NCI-H446 treated with DMSO at 0.1 percent for 48 hours (cell line): ENCODE measurements around the gene TRMT44.

Experiments used
- DNase-seq: peaks from one replicate; lab custom pipeline; 2025; lab: John Stamatoyannopoulos, UW

Gene TRMT44

GRCh38 chr4:8434251-8435073, 6.1 kb upstream of the TRMT44 start:
- DNase-seq = no peak

DNA sequence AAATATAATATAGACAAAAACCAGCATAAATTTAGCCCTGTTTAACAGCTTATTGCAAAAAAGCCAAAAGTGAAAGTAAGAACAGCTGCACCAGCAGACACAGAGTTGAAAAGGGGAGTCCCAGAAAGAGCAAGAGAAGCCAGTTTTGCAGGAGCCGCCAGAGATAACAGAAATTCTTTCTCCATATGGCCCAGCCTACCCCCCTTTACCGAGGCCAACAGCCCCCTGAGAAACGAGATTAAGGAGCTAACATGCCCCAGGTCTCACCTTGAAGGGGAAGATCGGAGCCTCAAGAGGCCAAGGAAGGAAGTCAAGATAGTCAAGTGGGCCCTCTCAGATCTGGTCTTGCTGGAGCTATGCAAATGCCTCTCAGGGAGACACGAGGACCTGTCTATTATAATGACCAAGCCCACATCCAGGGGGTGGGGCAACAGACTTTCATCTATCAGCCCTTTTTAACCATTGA, 4.9 kb upstream of the TRMT44 start:
- no peak for DNase-seq

DNA sequence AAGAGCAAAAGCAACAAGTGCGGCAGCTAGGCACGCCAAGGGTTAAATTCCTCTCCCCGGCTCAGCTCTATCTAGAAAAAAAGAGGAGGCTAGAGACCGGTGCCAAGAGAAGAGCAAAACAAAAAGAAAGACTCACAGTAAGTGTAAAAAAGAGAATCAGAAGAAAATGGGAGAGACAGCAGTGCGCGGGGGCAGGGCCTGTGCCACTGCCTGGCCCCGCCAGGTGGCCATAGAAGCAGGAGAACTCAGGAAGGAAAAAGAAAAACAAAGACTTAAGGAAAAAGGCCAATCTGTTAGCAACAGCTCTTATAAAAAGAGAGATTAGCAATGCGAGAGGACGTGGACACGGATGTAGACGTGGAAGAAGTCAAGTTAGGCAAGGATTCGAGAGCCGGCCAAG, 3.3 kb upstream of the TRMT44 start:
- DNase-seq = no peak

GRCh38 chr4:8438743-8439142, 1.8 kb upstream of the TRMT44 start:
- DNase-seq = no peak

DNA sequence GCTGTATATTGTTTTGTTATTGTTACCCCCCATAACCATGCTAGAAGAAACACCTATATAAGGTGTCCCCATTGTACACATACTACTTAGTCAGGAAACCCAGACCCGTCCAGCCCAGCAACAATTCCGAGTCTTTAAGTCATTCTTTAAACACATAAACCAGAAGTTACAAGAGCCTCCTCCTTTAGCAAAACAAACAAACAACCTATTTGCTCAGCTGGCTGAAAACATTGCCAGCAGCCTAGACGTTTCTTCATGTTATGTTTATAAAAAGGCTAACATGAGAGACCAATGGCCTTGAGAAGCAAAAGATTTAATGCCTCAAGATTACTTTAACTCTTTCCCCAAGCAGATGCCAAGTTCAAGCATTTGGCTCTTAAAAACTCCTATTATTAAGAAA, 1.4 kb upstream of the TRMT44 start:
- no peak for DNase-seq

- DNase-seq = no peak
Observed at GRCh38 chr4:8439914-8440491, 574 bp upstream of the TRMT44 start.

- no peak for DNase-seq
Observed at GRCh38 chr4:8441499-8442091, 1.0 kb downstream of the TRMT44 start.

DNA sequence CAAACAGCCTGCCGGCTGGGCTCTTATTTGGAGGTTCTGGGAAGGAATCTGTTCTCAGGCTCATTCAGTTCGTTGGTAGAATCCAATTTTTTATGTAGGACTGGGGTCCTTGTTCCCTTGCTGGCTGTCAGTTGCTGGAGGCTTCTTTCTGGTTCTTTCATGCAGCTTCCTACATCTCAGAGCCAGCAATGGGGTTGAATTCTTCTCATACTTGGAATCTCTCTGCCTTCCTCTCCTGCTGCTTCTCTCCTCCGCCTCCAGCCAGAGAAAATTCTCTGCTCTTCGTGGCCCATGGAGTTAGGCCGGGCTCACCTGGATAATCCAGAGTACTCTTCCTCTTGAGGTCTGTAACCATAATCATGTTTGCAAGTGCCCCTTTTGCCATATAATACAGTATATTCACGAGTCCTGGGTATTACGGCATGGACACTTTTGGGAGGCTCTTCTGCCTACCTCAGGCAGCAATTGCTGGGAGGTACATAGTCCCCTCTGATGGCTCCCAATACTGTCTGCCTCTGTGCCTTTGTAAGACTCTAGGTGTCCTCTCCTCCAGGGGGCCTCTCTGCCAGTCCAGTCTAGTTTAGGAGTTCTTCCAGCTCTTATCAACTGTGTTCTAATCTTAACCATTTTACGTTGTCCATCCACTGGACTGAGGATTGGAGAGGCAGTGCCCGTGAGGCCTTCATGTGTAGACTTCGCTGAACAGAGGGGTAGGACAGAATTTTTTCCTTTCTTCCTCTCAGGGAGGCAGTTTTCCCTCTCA, 2.2 kb downstream of the TRMT44 start:
- no peak for DNase-seq

DNA sequence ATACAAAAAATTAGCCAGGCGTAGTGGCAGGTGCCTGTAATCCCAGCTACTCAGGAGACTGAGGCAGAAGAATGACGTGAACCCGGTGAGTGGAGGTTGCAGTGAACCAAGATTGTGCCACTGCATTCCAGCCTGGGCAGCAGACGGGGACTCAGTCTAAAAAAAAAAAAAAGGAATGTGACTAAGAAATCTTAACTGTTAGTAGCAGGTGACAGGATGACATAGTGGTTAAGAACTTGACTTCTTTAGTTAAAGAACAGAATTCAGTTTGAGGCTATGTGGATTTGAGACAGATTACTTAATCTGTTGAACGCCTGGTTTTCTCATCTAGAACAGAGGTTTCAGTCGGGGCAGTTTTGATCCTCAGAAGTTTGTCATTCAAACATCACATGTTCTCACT, 3.2 kb downstream of the TRMT44 start:
- DNase-seq = no peak

GRCh38 chr4:8446122-8446521, 5.5 kb downstream of the TRMT44 start:
- no peak for DNase-seq

GRCh38 chr4:8451440-8452182, 11.0 kb downstream of the TRMT44 start:
- DNase-seq = no peak

DNA sequence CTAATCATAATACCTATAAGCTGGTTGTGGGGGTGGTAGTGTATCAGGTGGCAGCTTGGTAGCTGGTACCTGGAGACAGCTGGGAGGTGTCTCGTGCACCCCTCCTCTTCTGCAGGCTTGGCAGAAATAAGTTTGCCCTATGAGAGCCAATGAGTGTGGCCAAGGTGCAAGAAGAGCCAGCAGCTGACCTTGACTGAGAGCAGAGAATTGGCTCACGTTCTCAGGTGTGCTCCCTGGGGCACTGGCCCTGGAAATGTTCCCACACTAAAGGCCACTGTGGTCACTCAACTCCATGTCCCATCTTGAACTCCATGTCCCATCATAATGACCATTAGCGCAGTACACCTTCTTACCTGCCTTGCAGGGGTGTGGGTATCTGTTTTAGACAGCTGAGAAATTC, 13.4 kb downstream of the TRMT44 start:
- DNase-seq = no peak

GRCh38 chr4:8457646-8458252, 17.2 kb downstream of the TRMT44 start:
- no peak for DNase-seq

DNA sequence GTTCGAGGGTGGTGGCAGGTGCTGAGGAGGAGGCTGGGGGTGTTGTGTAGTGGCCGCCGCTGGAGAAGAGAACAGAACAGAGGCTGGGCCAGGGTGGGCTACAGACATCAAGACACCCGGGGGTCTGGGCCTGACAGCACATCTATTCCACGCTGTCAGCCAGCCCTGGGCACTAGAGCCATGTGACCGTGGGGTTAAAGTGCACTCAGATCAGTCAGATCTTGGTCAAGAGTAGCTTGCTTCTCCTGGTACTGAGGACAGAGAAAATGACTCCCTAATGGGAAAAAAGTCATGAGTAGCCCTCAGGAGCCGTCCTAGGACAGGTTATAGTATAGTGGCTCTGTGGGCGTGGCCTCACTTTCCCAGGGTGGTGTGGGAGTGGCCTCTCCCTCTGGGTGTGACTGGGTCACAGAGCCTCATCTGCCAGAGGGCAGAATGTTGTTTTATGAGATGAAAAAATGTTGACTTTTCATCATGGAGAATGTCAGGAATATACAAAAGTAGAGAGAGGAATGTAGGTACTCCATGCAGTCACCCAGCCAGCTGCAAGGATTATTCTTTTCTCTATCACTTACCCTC, 19.4 kb downstream of the TRMT44 start:
- DNase-seq = no peak

DNA sequence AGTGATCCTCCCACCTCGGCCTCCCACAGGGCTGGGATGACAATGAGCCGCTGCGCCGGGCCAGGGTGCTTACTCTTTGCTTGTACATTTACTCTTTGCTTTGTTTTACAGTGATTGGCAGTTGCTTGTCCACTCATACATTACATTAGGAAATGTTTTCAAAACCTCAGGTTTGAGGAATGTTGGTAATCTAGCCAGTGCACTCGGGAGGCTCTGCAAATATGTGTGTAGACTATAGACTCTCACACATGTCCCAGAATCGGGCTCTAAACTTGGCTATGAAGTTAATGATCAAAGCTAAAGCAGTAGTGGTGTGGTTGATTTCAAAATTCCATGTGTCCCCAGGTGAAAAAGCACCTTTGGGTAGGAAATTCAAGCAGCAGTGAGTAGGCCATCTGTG, 20.5 kb downstream of the TRMT44 start:
- DNase-seq = no peak

- DNase-seq = no peak
Observed at GRCh38 chr4:8461616-8462015, 21.0 kb downstream of the TRMT44 start.

DNA sequence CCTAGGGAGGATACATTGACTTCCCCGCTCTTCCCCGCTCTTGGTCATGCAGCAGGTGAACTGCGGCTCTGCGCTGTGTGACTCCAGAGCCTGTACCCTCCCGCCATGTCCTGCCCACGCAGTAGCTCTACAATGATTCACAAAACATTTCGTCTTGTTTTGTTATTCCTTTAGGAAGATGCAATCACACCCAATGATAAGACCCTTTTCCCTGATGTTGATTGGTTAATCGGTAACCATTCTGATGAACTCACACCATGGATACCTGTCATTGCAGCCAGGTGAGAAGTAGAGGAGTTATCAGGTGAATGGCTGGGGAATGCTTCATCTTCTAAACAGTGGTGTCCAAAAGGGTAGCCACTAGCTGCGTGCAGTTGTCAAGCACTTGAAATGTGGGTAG, 23.2 kb downstream of the TRMT44 start:
- DNase-seq = no peak

DNA sequence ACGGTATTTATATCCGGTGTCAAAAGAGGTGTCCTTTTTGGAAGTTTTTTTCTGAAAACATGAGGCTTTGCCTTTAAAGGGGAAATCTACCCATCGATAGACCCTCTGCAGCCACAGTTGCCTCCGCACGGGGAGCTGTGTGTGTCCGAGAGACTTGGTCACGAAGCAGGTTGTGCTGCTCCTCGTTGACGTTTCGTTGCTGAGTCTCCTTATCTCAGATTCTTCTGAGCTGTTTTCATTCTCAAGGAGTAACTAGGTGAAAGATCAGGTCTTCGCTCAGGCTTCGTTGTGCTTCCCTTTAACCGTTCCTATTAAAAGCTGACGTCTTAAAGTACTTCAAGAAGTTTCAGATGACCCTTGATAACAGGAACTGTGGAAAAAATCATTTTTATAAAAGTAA, 23.8 kb downstream of the TRMT44 start:
- DNase-seq = no peak

GRCh38 chr4:8465615-8466611, 25.3 kb downstream of the TRMT44 start:
- DNase-seq = no peak

- no peak for DNase-seq
Observed at GRCh38 chr4:8467016-8467415, 26.4 kb downstream of the TRMT44 start.
